ENCODE measurements around the gene CDH26. TPM values are rescaled to one million over a fixed set of nuclear protein-coding genes. Genes with fewer than 3 reads are reported as not detected.

CDH26 gene
- polyA plus RNA-seq, 3 donors: 1.3 to 3.0 (median 2.0) TPM

DNA sequence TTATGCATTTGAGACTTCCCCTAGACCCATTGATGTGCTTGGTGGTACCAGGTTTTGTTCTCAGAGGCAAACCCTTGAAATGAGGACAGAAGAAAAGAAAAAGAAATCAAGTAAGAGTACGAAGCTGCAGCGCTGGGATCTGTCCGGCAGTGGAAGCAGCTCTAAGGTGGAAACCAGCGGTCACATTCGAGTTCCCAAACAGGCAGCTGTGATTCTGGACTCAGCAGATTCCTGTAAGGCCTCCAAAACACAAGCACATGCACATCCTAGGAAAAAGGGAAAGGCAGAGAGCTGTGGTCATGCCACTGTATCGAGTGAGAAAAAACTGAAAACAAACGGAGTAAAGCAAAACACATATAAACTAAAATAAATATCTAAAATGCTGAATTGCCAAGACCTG, 13.5 kb upstream of the CDH26 start:
- Mint-ChIP-seq H3K9me3 (no peaks in the 10 kb centered on the region), H3K27me3 (ENCODE audit: low read depth in 3 of 3) (no peaks in the 10 kb centered on the region), H3K4me3 (no peak overlapping the region), H3K36me3 (peaks cover 29 to 34% of the 10 kb centered on the region in 2 donors), H3K27ac (peak overlapping the region in 4 of 7 donors; percentile 51 to 59 (median 54)), H3K4me1 (peaks cover 55% of the 10 kb centered on the region)
- no peak overlapping the region for H2AFZ ChIP-seq (ENCODE audit: insufficient read depth, low read depth, low read length, poor library complexity, severe bottlenecking)
- no peak overlapping the region for H3K4me3 ChIP-seq (replicated peaks in 1 of 3; ENCODE audit: low read depth in 2 of 3, low read length in 3 of 3)
- H3K9me3 ChIP-seq (replicated peaks in 1 of 2; ENCODE audit: control insufficient read depth in 1 of 2, insufficient read depth in 1 of 2, low read length in 2 of 2): no peaks in the 10 kb centered on the region
- intact Hi-C loops (cut with micrococcal nuclease): loop anchor here (5.0 to 10.0 kb wide), 4 partner anchors 110 to 1180 kb away; no protein-coding TSS in a partner anchor
- 100% methylated on average over 5 of the region's 7 CpGs for WGBS (ENCODE audit: insufficient coverage)
- no peak for DNase-seq
- H3K36me3 ChIP-seq (replicated peaks in 1 of 2; ENCODE audit: control insufficient read depth in 1 of 2, insufficient read depth in 2 of 2, low read length in 2 of 2): peaks cover 31 to 41% of the 10 kb centered on the region in 2 donors
- peaks cover 36 to 48% of the 10 kb centered on the region in 2 donors for H3K4me1 ChIP-seq (ENCODE audit: control insufficient read depth in 1 of 2, insufficient read depth in 2 of 2, low read length in 2 of 2)
- TF ChIP-seq, protein P1, sequence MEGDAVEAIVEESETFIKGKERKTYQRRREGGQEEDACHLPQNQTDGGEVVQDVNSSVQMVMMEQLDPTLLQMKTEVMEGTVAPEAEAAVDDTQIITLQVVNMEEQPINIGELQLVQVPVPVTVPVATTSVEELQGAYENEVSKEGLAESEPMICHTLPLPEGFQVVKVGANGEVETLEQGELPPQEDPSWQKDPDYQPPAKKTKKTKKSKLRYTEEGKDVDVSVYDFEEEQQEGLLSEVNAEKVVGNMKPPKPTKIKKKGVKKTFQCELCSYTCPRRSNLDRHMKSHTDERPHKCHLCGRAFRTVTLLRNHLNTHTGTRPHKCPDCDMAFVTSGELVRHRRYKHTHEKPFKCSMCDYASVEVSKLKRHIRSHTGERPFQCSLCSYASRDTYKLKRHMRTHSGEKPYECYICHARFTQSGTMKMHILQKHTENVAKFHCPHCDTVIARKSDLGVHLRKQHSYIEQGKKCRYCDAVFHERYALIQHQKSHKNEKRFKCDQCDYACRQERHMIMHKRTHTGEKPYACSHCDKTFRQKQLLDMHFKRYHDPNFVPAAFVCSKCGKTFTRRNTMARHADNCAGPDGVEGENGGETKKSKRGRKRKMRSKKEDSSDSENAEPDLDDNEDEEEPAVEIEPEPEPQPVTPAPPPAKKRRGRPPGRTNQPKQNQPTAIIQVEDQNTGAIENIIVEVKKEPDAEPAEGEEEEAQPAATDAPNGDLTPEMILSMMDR (IDR thresholded peaks at IDR 0.05): no peak
- H3K9ac ChIP-seq (ENCODE audit: insufficient read depth, low read length, poor library complexity, severe bottlenecking): no peak overlapping the region
- peaks cover 49% of the 10 kb centered on the region for H3K79me2 ChIP-seq (ENCODE audit: insufficient read depth, low read length)
- H4K20me1 ChIP-seq (ENCODE audit: insufficient read depth, low read length): peaks cover 3% of the 10 kb centered on the region
- H3K27ac ChIP-seq (ENCODE audit: low read depth in 1 of 2, low read length in 2 of 2): no peak overlapping the region
- no peaks in the 10 kb centered on the region for H3K27me3 ChIP-seq (ENCODE audit: control insufficient read depth in 2 of 2, insufficient read depth in 2 of 2, low read length in 2 of 2)
- no peak overlapping the region for H3K4me2 ChIP-seq (replicated peaks; ENCODE audit: extremely low read depth, low read length, poor library complexity, severe bottlenecking)

DNA sequence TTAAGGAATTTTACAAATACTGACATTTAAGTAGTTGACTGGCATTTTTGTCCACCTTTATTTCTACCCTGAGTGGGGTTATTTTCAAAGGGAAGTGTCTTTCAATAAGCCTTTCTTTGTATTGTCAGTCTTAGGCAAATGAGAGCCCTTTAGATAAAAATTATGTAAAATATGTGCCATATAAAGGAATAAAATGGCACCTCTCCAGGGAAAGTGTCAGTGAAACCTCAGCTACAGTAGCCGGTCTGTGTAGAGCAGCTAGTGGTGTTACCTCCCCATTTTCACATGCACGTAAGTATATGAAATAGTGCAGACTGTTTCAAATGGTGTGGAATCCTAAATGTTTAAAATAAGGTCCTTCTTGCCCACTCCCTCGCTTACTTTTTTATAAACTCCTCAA, 13.0 kb upstream of the CDH26 start:
- intact Hi-C loops (cut with micrococcal nuclease): loop anchor here (5.0 to 10.0 kb wide), 4 partner anchors 110 to 1180 kb away; no protein-coding TSS in a partner anchor
- Histone ChIP-seq H3K4me1 (ENCODE audit: control insufficient read depth in 1 of 2, insufficient read depth in 2 of 2, low read length in 2 of 2) (peaks cover 36 to 48% of the 10 kb centered on the region in 2 donors), H3K9me3 (replicated peaks in 1 of 2; ENCODE audit: control insufficient read depth in 1 of 2, insufficient read depth in 1 of 2, low read length in 2 of 2) (no peaks in the 10 kb centered on the region), H4K20me1 (ENCODE audit: insufficient read depth, low read length) (peaks cover 3% of the 10 kb centered on the region), H3K27me3 (ENCODE audit: control insufficient read depth in 2 of 2, insufficient read depth in 2 of 2, low read length in 2 of 2) (no peaks in the 10 kb centered on the region), H3K4me2 (replicated peaks; ENCODE audit: extremely low read depth, low read length, poor library complexity, severe bottlenecking) (no peak overlapping the region), H3K27ac (ENCODE audit: low read depth in 1 of 2, low read length in 2 of 2) (no peak overlapping the region), H2AFZ (ENCODE audit: insufficient read depth, low read depth, low read length, poor library complexity, severe bottlenecking) (no peak overlapping the region), H3K79me2 (ENCODE audit: insufficient read depth, low read length) (peaks cover 46% of the 10 kb centered on the region), H3K36me3 (replicated peaks in 1 of 2; ENCODE audit: control insufficient read depth in 1 of 2, insufficient read depth in 2 of 2, low read length in 2 of 2) (peaks cover 31 to 41% of the 10 kb centered on the region in 2 donors), H3K4me3 (replicated peaks in 1 of 3; ENCODE audit: low read depth in 2 of 3, low read length in 3 of 3) (no peak overlapping the region), H3K9ac (ENCODE audit: insufficient read depth, low read length, poor library complexity, severe bottlenecking) (no peak overlapping the region)
- H3K27me3 Mint-ChIP-seq (ENCODE audit: low read depth in 3 of 3): no peaks in the 10 kb centered on the region
- no peak for DNase-seq
- no peak overlapping the region for H3K27ac Mint-ChIP-seq
- H3K36me3 Mint-ChIP-seq: peaks cover 29 to 39% of the 10 kb centered on the region in 2 donors
- TF ChIP-seq, protein P1 (IDR thresholded peaks at IDR 0.05): no peak
- no peaks in the 10 kb centered on the region for H3K9me3 Mint-ChIP-seq
- WGBS (ENCODE audit: insufficient coverage): no CpG with 5 or more reads among the region's 3 CpGs
- H3K4me3 Mint-ChIP-seq: no peak overlapping the region
- H3K4me1 Mint-ChIP-seq: peaks cover 55% of the 10 kb centered on the region
